ENCODE measurements around the gene OXTR. TPM values are rescaled to one million over a fixed set of nuclear protein-coding genes. Genes with fewer than 3 reads are reported as not detected.

The OXTR gene
- total RNA-seq, 1 donor from 2014 or later = 5.3 TPM

- TF ChIP-seq CTCF (conservative IDR thresholded peaks at IDR 0.05) = no peak
- no peak for DNase-seq (ENCODE audit: low read depth, low spot score)
- H3K27ac Mint-ChIP-seq (ENCODE audit: unreplicated experiment) = no peak overlapping the region
- H3K4me3 Mint-ChIP-seq = peak overlapping the region; percentile 74
- H3K9me3 Mint-ChIP-seq = no peaks in the 10 kb centered on the region
- H3K27me3 Mint-ChIP-seq (ENCODE audit: low read depth) = peaks cover 37% of the 10 kb centered on the region
- H3K4me1 Mint-ChIP-seq = peaks cover 37% of the 10 kb centered on the region
- H3K36me3 Mint-ChIP-seq (ENCODE audit: low read depth) = peaks cover 2% of the 10 kb centered on the region
Observed at GRCh38 chr3:8767667-8768363, 1.6 kb downstream of the OXTR start.

GRCh38 chr3:8767256-8767666, 2.2 kb downstream of the OXTR start:
- peaks cover 37% of the 10 kb centered on the region for H3K27me3 Mint-ChIP-seq (ENCODE audit: low read depth)
- peaks cover 38% of the 10 kb centered on the region for H3K4me1 Mint-ChIP-seq
- H3K4me3 Mint-ChIP-seq = no peak overlapping the region
- TF ChIP-seq CTCF (conservative IDR thresholded peaks at IDR 0.05) = no peak
- no peak for DNase-seq (ENCODE audit: low read depth, low spot score)
- no peak overlapping the region for H3K27ac Mint-ChIP-seq (ENCODE audit: unreplicated experiment)
- H3K36me3 Mint-ChIP-seq (ENCODE audit: low read depth) = peaks cover 2% of the 10 kb centered on the region
- H3K9me3 Mint-ChIP-seq = no peaks in the 10 kb centered on the region

GRCh38 chr3:8766148-8766547, 3.3 kb downstream of the OXTR start:
- no peak for DNase-seq (ENCODE audit: low read depth, low spot score)
- Mint-ChIP-seq H3K27me3 (ENCODE audit: low read depth) (peaks cover 35% of the 10 kb centered on the region), H3K36me3 (ENCODE audit: low read depth) (no peaks in the 10 kb centered on the region), H3K9me3 (no peaks in the 10 kb centered on the region), H3K4me1 (peaks cover 35% of the 10 kb centered on the region), H3K27ac (ENCODE audit: unreplicated experiment) (no peak overlapping the region), H3K4me3 (no peak overlapping the region)
- no peak for TF ChIP-seq CTCF (conservative IDR thresholded peaks at IDR 0.05)

- Mint-ChIP-seq H3K27ac (ENCODE audit: unreplicated experiment) (no peak overlapping the region), H3K9me3 (no peaks in the 10 kb centered on the region), H3K36me3 (ENCODE audit: low read depth) (no peaks in the 10 kb centered on the region), H3K4me1 (peaks cover 31% of the 10 kb centered on the region), H3K4me3 (no peak overlapping the region), H3K27me3 (ENCODE audit: low read depth) (peaks cover 34% of the 10 kb centered on the region)
- TF ChIP-seq CTCF (conservative IDR thresholded peaks at IDR 0.05) = no peak
- no peak for DNase-seq (ENCODE audit: low read depth, low spot score)
Observed at GRCh38 chr3:8765528-8765927, 3.9 kb downstream of the OXTR start.

- no peaks in the 10 kb centered on the region for H3K36me3 Mint-ChIP-seq (ENCODE audit: low read depth)
- no peak for DNase-seq (ENCODE audit: low read depth, low spot score)
- no peak overlapping the region for H3K4me3 Mint-ChIP-seq
- peaks cover 27% of the 10 kb centered on the region for H3K27me3 Mint-ChIP-seq (ENCODE audit: low read depth)
- peaks cover 27% of the 10 kb centered on the region for H3K4me1 Mint-ChIP-seq
- no peak overlapping the region for H3K27ac Mint-ChIP-seq (ENCODE audit: unreplicated experiment)
- no peaks in the 10 kb centered on the region for H3K9me3 Mint-ChIP-seq
- no peak for TF ChIP-seq CTCF (conservative IDR thresholded peaks at IDR 0.05)
Observed at GRCh38 chr3:8764528-8764927, 4.9 kb downstream of the OXTR start.

All from neural crest cell (in vitro differentiated cells).